ENCODE measurements around the gene PKDCC. TPM values are rescaled to one million over a fixed set of nuclear protein-coding genes. Genes with fewer than 3 reads are reported as not detected.

PKDCC gene
- total RNA-seq, 4 donors from 2014 or later: 152 to 246 (median 186) TPM

DNA sequence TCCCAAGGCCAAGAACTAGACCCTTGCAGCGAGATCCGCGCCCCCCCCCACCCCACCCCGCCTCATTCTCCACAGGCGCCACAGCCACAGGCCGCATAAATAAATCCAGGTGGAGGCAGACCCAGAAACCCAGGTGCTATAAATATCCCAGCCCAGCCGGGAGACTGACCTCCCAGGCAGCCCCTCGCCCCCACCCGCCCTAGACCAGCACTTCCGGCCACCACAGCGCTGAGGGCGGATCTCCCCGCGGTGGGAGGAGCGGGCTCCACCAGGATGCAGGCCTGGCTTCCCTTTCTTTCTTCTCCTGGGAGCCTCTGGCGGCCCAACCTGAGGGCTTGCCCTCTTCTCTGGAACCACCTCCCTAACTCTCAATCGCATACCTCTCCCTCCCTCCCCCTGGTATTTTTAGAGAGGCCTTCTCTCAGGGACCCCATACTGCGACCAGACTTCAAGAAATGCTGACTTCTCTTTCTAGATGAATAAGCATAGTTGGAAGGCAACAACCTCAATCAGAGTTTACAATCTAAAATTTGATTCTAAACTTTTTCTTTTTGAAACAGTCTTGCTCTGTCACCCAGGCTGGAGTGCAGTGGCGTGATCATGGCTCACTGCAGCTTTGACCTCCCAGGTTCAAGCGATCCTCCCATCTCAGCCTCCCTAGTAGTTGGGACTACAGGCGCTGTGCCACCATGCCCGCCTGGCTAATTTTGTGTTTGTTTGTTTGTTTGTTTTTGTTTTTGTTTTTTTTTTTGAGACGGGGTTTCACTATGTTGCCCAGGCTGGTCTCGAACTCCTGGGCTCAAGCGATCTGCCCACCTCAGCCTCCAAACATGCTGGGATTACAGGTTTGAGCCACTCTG, 55.0 kb downstream of the PKDCC start:
- Histone ChIP-seq H3K4me3 (peak overlapping the region; percentile 51 to 65 (median 56)), H3K9me3 (no peaks in the 10 kb centered on the region), H3K4me1 (peaks cover 2 to 3% of the 10 kb centered on the region in 2 donors), H3K27me3 (no peaks in the 10 kb centered on the region), H3K36me3 (no peaks in the 10 kb centered on the region), H3K27ac (peak overlapping the region; percentile 55 to 80 (median 72))
- ATAC-seq (peak in 1 of 2 donors; percentile 16), DNase-seq (peak in 1 of 2 donors; percentile 16)
- TF ChIP-seq, protein P1, sequence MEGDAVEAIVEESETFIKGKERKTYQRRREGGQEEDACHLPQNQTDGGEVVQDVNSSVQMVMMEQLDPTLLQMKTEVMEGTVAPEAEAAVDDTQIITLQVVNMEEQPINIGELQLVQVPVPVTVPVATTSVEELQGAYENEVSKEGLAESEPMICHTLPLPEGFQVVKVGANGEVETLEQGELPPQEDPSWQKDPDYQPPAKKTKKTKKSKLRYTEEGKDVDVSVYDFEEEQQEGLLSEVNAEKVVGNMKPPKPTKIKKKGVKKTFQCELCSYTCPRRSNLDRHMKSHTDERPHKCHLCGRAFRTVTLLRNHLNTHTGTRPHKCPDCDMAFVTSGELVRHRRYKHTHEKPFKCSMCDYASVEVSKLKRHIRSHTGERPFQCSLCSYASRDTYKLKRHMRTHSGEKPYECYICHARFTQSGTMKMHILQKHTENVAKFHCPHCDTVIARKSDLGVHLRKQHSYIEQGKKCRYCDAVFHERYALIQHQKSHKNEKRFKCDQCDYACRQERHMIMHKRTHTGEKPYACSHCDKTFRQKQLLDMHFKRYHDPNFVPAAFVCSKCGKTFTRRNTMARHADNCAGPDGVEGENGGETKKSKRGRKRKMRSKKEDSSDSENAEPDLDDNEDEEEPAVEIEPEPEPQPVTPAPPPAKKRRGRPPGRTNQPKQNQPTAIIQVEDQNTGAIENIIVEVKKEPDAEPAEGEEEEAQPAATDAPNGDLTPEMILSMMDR (IDR thresholded peaks at IDR 0.05 in 4 of 5, conservative IDR thresholded peaks at IDR 0.05 in 1 of 5): no peak
- no peak for TF ChIP-seq POLR2A (IDR thresholded peaks at IDR 0.05)
- in situ Hi-C loops (cut with MboI; ENCODE audit: low sequenced_read_pairs in 4 of 4) (loop anchor here in 1 of 4 donors (10.0 kb wide), 1 partner anchor 262 kb away; the partner anchor contains the start of gene COX7A2L), intact Hi-C loops (cut with DNase I; ENCODE audit: low total_unique reads) (loop anchor here (2.0 to 5.0 kb wide), 2 partner anchors 39 to 66 kb away; partner anchors contain the start of gene EML4)

GRCh38 chr2:42103829-42104228, 56.0 kb downstream of the PKDCC start:
- no peaks in the 10 kb centered on the region for H3K27me3 ChIP-seq
- no peak for ATAC-seq
- H3K4me3 ChIP-seq: no peak overlapping the region
- in situ Hi-C loops (cut with MboI; ENCODE audit: low sequenced_read_pairs in 4 of 4) (loop anchor here in 1 of 4 donors (10.0 kb wide), 1 partner anchor 261 kb away; the partner anchor contains the start of gene COX7A2L), intact Hi-C loops (cut with DNase I; ENCODE audit: low total_unique reads) (loop anchor here (2.0 to 5.0 kb wide), 2 partner anchors 38 to 65 kb away; partner anchors contain the start of gene EML4)
- no peak for DNase-seq
- peaks cover 2 to 3% of the 10 kb centered on the region in 2 donors for H3K4me1 ChIP-seq
- TF ChIP-seq POLR2A (IDR thresholded peaks at IDR 0.05): no peak
- TF ChIP-seq, protein P1 (IDR thresholded peaks at IDR 0.05 in 4 of 5, conservative IDR thresholded peaks at IDR 0.05 in 1 of 5): no peak
- no peak overlapping the region for H3K27ac ChIP-seq
- no peaks in the 10 kb centered on the region for H3K9me3 ChIP-seq
- H3K36me3 ChIP-seq: no peaks in the 10 kb centered on the region

DNA sequence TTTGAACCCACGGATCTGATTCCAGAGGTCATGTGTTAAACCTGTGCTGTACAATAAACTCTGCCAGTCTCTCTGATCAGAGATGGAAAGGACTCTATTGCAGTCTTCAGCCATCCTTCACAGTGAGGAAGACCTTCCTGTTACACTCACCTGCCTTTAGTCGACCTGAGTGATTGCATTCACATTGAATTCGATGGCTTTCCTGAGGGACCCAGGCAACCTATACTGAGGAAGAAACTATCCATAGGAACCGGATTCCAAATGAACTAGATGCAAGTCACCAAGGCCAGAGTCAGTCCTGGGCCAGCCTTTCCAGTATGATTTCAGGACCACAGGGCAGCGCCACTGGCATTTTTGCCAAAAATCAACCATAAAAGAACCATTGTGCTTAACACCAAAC, 56.8 kb downstream of the PKDCC start:
- peaks cover 2 to 3% of the 10 kb centered on the region in 2 donors for H3K4me1 ChIP-seq
- DNase-seq (no peak), ATAC-seq (no peak)
- H3K4me3 ChIP-seq: no peak overlapping the region
- intact Hi-C loops (cut with DNase I; ENCODE audit: low total_unique reads) (loop anchor here (5.0 kb wide), 1 partner anchor 38 kb away; no protein-coding TSS in a partner anchor), in situ Hi-C loops (cut with MboI; ENCODE audit: low sequenced_read_pairs in 4 of 4) (loop anchor here in 1 of 4 donors (10.0 kb wide), 1 partner anchor 260 kb away; the partner anchor contains the start of gene COX7A2L)
- H3K27ac ChIP-seq: no peak overlapping the region
- no peaks in the 10 kb centered on the region for H3K27me3 ChIP-seq
- H3K9me3 ChIP-seq: no peaks in the 10 kb centered on the region
- TF ChIP-seq POLR2A (IDR thresholded peaks at IDR 0.05): no peak
- H3K36me3 ChIP-seq: no peaks in the 10 kb centered on the region

- ATAC-seq: no peak
- in situ Hi-C loops (cut with MboI; ENCODE audit: low sequenced_read_pairs in 4 of 4) (loop anchor here in 1 of 4 donors (10.0 kb wide), 1 partner anchor 259 kb away; the partner anchor contains the start of gene COX7A2L), intact Hi-C loops (cut with DNase I; ENCODE audit: low total_unique reads) (no loop called here)
- H3K4me1 ChIP-seq: peaks cover 2 to 3% of the 10 kb centered on the region in 2 donors
- peak overlapping the region in 2 of 4 donors; percentile 18 to 25 for H3K27ac ChIP-seq
- no peak overlapping the region for H3K4me3 ChIP-seq
- peak in 1 of 2 donors; percentile 30 for DNase-seq
- no peak for TF ChIP-seq POLR2A (IDR thresholded peaks at IDR 0.05)
- TF ChIP-seq, protein P1 (IDR thresholded peaks at IDR 0.05 in 4 of 5, conservative IDR thresholded peaks at IDR 0.05 in 1 of 5): no peak
- no peaks in the 10 kb centered on the region for H3K36me3 ChIP-seq
- H3K9me3 ChIP-seq: no peaks in the 10 kb centered on the region
- H3K27me3 ChIP-seq: no peaks in the 10 kb centered on the region
Measured at GRCh38 chr2:42105330-42106256, 57.8 kb downstream of the PKDCC start.
